ENCODE results near the gene ZNF195.
"Not testable (repeated sequence)": the region's sequence is repeated elsewhere in the genome, so short reads cannot be mapped to it uniquely, and the experiment has no call there.

The ZNF195 gene

DNA sequence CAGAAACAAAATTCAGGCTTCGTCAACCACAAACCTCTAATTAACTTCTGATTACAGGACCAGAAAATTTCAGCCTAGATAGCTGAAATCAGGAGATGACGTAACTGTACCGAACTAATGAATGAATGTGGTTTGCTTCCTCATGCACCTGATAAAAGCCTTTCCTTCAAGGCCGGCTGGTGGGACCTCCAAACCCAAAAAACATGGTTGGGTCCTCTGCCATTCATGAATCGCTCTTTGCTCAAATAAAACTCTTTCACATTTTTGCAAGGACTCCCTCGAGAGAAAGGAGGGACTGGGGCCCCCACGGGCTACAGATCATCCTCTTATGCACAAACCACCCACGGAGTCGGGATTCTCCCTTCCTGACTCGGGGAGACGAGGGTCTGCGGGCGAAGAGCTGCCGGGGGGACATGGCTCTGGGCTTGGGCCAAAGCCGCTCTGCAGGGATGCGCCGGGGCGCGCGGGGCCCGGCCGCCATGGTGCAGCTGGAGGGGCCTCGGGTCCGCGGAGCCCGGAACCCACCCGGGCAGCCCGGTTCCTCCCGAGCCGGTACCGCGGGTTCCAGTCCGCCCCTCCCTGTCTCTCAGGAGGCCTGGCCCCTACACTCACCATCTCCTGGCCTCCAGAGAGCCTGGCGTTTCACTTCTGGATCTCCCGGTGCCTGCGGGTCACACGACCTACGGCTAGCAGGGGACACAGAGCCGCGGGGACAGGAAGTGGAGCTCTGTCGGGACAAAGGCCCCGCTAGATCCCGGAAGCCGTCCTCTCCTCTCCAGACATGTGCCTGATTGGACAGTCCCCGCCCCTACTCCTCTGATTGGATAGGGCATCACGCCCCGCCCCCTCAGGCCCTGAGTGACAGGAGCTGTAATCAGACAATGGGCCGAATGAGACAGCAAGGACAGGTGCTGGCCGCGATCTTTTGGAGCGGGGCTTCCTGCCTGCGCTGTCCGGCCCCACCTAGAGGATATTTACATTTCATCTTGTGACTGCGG lies at the start of gene ZNF195:
Gene ZNF195, minus strand, starts transcription at position 721 of the 998 bp plus-strand sequence. Its CDS starts 106 bp downstream, at position 615.
- peak; percentile 98 for DNase-seq (ENCODE audit: low read depth, low spot score)

DNA sequence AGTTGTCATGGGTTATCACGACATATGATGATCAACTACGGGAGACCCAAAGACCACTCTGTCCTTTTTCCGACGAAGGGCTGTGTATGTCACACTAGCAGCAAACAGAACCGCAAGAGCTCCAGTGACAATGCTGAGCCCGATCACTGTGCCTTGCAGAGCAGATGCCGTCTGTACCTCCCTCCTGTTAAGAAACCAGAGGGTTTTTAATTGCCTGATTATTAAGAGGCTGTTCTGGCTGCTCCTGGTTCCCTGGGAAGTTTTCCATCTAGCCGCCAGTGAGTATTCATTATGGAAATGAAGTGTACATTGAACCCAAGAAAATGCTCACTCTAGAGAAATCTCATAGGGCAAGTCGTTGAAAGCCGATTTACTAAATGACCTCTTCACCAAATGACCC lies 49.1 kb upstream of the ZNF195 start:
- not testable (repeated sequence) for DNase-seq (ENCODE audit: low read depth, low spot score)

- DNase-seq (ENCODE audit: low read depth, low spot score), result not testable (repeated sequence)
Measured at GRCh38 chr11:3426541-3426940, 47.6 kb upstream of the ZNF195 start.

- not testable (repeated sequence) for DNase-seq (ENCODE audit: low read depth, low spot score)
Measured at GRCh38 chr11:3423928-3424327, 45.0 kb upstream of the ZNF195 start.

- not testable (repeated sequence) for DNase-seq (ENCODE audit: low read depth, low spot score)
Measured at GRCh38 chr11:3423138-3423731, 44.3 kb upstream of the ZNF195 start.

- peak; percentile 97 for DNase-seq (ENCODE audit: low read depth, low spot score)
Measured at GRCh38 chr11:3422380-3423137, 43.6 kb upstream of the ZNF195 start.

- DNase-seq (ENCODE audit: low read depth, low spot score), result peak; percentile 49
Measured at GRCh38 chr11:3421608-3422379, 42.8 kb upstream of the ZNF195 start.

DNA sequence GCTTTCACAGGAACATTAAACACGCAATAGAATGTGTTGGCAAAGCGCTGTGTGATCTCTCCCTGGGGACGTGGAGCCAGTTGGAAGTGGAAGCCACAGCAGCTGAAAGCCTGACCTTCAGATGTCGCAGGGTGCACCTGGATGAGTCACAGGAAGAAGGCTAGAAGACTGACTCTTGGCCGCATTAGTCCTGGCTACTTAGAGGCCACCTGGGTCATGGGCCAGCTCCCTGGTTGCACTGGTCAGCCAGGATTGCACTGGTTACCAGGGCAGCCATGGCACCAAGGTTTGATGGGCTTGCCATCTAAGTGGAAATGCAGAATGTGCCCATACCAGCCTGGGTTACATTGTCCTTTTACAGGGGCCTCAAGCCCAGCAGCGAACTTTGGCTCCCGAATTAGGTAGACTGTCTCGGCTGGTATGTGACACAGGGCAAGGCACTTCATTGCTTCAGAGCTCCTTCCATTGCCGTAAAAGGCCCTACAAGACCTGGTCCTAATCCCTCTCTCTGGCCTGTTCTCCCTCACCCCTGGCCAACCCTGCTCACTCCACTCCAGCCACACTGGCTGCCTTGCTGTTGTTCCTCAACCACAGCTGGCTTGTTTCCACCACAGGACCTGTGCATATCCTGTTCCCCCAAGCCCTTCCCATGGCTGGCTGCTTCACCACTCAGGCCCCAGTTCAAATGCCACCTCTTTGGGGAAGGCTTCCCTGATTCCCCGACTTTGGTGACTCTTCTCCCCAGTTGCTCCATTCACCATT lies 41.5 kb upstream of the ZNF195 start:
- DNase-seq (ENCODE audit: low read depth, low spot score), result not testable (repeated sequence)

- not testable (repeated sequence) for DNase-seq (ENCODE audit: low read depth, low spot score)
Measured at GRCh38 chr11:3419496-3419895, 40.5 kb upstream of the ZNF195 start.

DNA sequence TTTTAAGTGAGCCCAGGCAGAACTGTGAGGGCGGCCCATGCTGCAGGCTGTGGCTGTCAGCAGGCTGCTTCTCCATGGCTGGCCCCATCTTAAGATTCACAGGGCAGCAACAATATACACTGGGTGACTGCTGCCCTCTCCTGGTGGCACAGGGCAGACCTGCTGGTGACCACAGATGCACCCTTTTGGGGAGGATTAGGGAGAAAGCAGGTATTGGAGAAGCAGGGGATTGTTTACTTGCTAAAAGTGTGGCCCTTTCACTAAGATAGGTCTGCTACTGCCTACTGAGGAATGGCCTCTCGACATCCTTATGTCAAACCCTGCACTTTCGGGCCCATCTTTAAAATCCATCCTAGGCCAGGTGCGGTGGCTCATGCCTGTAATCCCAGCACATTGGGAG lies 38.1 kb upstream of the ZNF195 start:
- DNase-seq (ENCODE audit: low read depth, low spot score), result peak; percentile 67

DNA sequence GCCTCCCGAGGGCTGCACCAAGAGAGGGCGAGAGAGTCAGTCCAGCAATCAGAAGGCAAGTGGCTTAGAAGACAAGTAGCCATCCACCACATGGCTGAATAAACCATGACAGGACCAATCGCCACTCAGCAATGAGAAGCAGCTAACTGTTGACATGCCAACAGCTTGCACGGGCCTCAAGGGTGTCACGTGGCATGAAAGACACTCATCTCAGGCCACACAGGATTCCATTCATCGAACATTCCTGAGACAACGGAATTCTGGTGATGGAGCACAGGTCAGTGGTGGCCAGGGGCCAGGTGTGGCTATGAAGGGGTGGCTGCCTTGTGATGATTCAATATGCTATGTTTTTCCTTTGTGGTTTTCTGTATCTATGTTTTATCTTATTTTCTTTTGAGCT lies 36.4 kb upstream of the ZNF195 start:
- DNase-seq (ENCODE audit: low read depth, low spot score), result not testable (repeated sequence)

GRCh38 chr11:3413666-3414065 lies 34.7 kb upstream of the ZNF195 start:
- not testable (repeated sequence) for DNase-seq (ENCODE audit: low read depth, low spot score)

DNA sequence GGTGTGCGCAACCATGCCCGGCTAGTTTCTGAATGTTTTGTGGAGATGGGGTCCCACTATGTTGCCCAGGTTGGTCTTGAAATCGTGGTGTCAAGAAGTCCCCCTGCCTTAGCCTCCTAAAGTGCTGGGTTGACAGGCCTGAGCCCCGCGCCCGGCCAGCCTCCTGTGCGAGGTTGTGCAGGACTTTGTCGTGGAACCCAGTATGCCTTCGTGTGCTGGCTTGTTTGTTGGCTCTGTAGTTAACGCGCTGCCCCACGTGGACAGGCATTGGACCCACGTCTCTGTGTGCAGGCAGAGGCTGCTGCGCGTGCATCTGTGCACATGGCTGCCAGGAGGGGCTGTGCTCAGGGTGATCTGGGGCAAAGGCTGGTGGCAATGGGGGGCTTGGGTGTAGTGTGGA lies 33.9 kb upstream of the ZNF195 start:
- DNase-seq (ENCODE audit: low read depth, low spot score), result no peak

DNA sequence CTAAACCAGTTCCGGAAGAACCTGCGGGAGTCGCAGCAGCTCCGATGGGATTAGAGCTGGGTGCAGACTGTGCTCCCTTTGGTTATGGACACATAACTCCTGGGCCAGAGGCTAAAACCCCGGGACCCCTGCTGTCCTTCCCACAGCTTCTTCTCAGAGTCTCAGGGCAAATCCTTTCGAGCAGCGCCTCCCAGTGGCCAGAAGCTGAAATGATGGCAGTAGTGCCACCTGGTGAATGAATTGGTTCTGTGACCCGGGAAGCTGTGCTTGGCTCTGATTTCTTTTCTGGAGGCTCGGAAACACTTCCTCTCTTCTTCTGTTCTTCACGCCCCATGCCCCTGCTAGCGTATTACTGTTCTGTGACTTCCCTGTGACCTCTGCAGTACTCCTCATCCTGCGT lies 29.8 kb upstream of the ZNF195 start:
- peak; percentile 95 for DNase-seq (ENCODE audit: low read depth, low spot score)

DNA sequence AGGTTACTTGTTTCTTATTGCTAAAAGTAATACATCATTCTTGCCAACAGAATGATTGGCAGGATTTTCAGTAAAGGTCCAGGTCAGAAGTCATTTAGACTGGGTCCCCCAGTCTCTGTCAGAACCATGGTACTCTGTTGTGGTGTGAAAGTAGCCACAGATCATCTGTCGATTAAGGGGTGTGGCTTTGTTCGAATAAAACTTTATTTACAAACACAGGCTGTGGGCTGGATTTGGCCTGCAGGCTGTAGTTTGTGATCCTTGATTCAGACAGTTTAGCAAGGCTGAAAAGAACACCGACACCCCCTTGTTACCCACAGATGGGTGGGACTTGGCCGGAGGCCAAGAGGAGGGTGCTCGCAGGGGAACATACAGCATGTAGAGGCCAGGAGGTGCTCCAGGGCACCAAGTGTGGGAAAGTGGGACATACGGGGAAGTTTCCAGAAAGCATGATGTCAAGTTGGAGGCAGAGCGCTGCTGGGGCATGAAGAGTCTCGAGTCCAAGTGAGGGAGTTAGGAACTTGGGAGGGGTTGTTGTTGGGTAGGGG lies 29.2 kb upstream of the ZNF195 start:
- not testable (repeated sequence) for DNase-seq (ENCODE audit: low read depth, low spot score)

DNA sequence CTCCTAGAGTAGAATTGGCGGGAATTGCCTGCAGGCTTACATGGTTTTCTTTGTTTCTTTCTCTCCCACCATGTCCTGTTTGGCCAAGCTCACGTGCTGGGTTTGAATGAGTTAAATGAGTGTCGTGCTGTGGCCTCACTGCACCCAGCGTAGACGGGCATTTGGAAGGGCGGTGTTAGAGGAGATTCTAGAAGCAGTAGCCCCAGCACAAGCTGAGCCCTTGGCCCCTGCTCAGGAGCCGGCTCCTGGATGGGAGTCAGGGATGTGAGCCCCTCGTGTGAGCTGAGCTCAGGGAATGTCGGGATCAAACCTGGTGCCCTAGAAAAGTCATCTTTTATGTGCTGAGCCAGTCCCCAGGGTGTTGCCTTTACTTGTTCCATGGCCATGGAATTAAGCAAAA lies 28.0 kb upstream of the ZNF195 start:
- peak; percentile 39 for DNase-seq (ENCODE audit: low read depth, low spot score)

DNA sequence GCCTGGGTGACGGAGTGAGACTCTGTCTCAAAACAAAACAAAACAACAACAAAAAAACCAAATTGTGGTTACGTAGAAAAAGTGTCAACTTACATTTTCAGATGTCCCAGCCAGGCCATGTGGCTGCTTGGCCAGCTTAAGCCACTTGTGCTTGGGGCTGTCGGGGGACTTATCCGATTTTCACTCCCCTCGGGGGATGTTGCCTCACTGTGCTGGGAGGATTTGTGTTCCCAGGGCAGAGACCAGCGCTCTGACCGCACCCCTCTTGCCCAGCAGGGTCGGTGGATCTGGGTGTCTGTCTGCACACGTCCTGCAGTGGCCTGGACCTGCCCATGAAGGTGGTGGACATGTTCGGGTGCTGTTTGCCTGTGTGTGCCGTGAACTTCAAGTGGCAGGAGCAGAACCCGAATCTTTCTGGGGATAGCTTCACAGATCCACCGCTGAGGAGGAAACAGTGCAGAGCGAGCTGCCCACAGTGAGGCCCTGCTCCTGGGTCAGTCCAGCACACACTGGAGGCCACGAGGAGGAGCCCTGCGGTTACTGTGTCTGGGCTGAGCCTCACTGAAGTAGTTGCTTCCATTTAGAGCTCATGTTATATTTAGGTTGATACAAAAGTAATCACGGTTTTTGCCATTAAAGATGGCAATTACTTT lies 27.4 kb upstream of the ZNF195 start:
- peak; percentile 51 for DNase-seq (ENCODE audit: low read depth, low spot score)

GRCh38 chr11:3404076-3404925 lies 25.4 kb upstream of the ZNF195 start:
- DNase-seq (ENCODE audit: low read depth, low spot score), result peak; percentile 66

DNA sequence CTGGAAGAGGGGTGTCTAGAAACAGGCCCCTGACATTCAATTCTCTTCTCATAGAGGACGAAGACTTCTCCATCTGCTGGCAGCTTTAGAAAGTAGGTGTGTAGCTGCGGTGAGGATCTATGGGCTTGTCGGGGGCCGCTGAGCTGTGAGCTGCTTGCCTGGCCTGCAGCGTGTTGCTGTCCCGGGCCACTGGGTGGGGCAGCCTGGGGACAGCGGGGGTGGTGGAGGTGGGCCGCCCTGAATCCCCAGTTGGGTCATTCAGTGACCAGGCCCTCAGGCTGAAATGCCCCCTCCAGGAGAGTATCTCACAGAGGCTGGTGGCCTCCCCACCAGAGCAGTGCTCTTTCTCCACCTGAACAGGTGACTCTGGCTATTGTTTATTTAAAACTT lies 23.9 kb upstream of the ZNF195 start:
- DNase-seq (ENCODE audit: low read depth, low spot score), result not testable (repeated sequence)

Measured in ELF-1 (cell line).